Glutamatergic neuron (in vitro differentiated cells): ENCODE data around the gene ATP9B. TPM values are rescaled to one million over a fixed set of nuclear protein-coding genes. Genes with fewer than 3 reads are reported as not detected.
A peak's percentile ranks its signal among the peaks of the same experiment; 100 is the strongest.

Experiments
- DNase-seq: peaks from one replicate; pipeline ENCODE4 v3.0.0; 2022
- H3K27ac Mint-ChIP-seq: one replicate; pipeline ENCODE4 v1.8.0; 2020; ENCODE audit warnings: mild to moderate bottlenecking, mixed read lengths, inconsistent platforms; ENCODE audit not compliant: unreplicated experiment
- H3K27me3 Mint-ChIP-seq: one replicate; pipeline ENCODE4 v1.8.0; 2020; ENCODE audit warnings: mild to moderate bottlenecking, moderate library complexity, mixed read lengths, inconsistent platforms; ENCODE audit not compliant: unreplicated experiment
- H3K36me3 Mint-ChIP-seq: one replicate; pipeline ENCODE4 v1.8.0; 2020; ENCODE audit warnings: mild to moderate bottlenecking, mixed read lengths, inconsistent platforms; ENCODE audit not compliant: unreplicated experiment
- H3K4me1 Mint-ChIP-seq: one replicate; pipeline ENCODE4 v1.8.0; 2020; ENCODE audit warnings: mild to moderate bottlenecking, low read depth, mixed read lengths, inconsistent platforms; ENCODE audit not compliant: unreplicated experiment
- H3K4me3 Mint-ChIP-seq: one replicate; pipeline ENCODE4 v1.8.0; 2020; ENCODE audit warnings: mild to moderate bottlenecking, mixed read lengths, inconsistent platforms; ENCODE audit not compliant: unreplicated experiment
- H3K9me3 Mint-ChIP-seq: one replicate; pipeline ENCODE4 v1.8.0; 2020; ENCODE audit warnings: mild to moderate bottlenecking, moderate library complexity, mixed read lengths, inconsistent platforms; ENCODE audit not compliant: unreplicated experiment
- CTCF ChIP-seq: fragments of 200-600 bp; sonication (generic); IDR thresholded peaks from one replicate; pipeline ENCODE4 v1.5.0; 2021; ENCODE audit not compliant: partially characterized antibody, unreplicated experiment
- total RNA-seq: library from RNA; stranded (reverse); fragmentation: NEBNext Ultra II Directional; extraction: Animal tissue kit (Norgen Biotek cat#: 25700); gene quantifications from one replicate; pipeline ENCODE4 v1.2.1, GENCODE V29; 2021; ENCODE audit not compliant: unreplicated experiment

ATP9B gene
- total RNA-seq, 1 donor from 2014 or later: 62.6 TPM

GRCh38 chr18:79111483-79111882 lies 42.3 kb downstream of the ATP9B start:
- Mint-ChIP-seq H3K9me3 (no peaks in the 10 kb centered on the region), H3K27ac (no peak overlapping the region), H3K4me3 (peak overlapping the region; percentile 11), H3K36me3 (no peaks in the 10 kb centered on the region), H3K27me3 (peaks cover 2% of the 10 kb centered on the region), H3K4me1 (peaks cover 20% of the 10 kb centered on the region)
- no peak for TF ChIP-seq CTCF
- DNase-seq: no peak

GRCh38 chr18:79117385-79117784 lies 48.2 kb downstream of the ATP9B start:
- H3K4me1 Mint-ChIP-seq: peaks cover 3% of the 10 kb centered on the region
- H3K27me3 Mint-ChIP-seq: peaks cover 3% of the 10 kb centered on the region
- H3K27ac Mint-ChIP-seq: no peak overlapping the region
- TF ChIP-seq CTCF: no peak
- no peak overlapping the region for H3K4me3 Mint-ChIP-seq
- no peak for DNase-seq
- H3K9me3 Mint-ChIP-seq: no peaks in the 10 kb centered on the region
- H3K36me3 Mint-ChIP-seq: no peaks in the 10 kb centered on the region

- H3K27me3 Mint-ChIP-seq: peaks cover 3% of the 10 kb centered on the region
- no peaks in the 10 kb centered on the region for H3K9me3 Mint-ChIP-seq
- H3K4me3 Mint-ChIP-seq: no peak overlapping the region
- no peak overlapping the region for H3K27ac Mint-ChIP-seq
- TF ChIP-seq CTCF: no peak
- DNase-seq: no peak
- H3K4me1 Mint-ChIP-seq: peaks cover 3% of the 10 kb centered on the region
- no peaks in the 10 kb centered on the region for H3K36me3 Mint-ChIP-seq
Measured at GRCh38 chr18:79117788-79118187, 48.6 kb downstream of the ATP9B start.

- Mint-ChIP-seq H3K9me3 (no peaks in the 10 kb centered on the region), H3K36me3 (peaks cover 4% of the 10 kb centered on the region)
Measured at GRCh38 chr18:79118797-79119196, 49.6 kb downstream of the ATP9B start.

More at GRCh38 chr18:79118797-79119196, 49.6 kb downstream of the ATP9B start:
- no peak overlapping the region for H3K4me3 Mint-ChIP-seq
- H3K27me3 Mint-ChIP-seq: peaks cover 3% of the 10 kb centered on the region
- no peak for DNase-seq
- no peak overlapping the region for H3K27ac Mint-ChIP-seq
- H3K4me1 Mint-ChIP-seq: peaks cover 3% of the 10 kb centered on the region
- no peak for TF ChIP-seq CTCF
